Ascending aorta (tissue), 2 donors: Measurements from ENCODE around the gene SH2D4B. TPM values are rescaled to one million over a fixed set of nuclear protein-coding genes. Genes with fewer than 3 reads are reported as not detected.

Experiments used
- DNase-seq, 2 donors: peaks; one replicate each; pipeline ENCODE4 v3.0.0-alpha.2; 2019; ENCODE audit warnings: low spot score in 2 of 2
- H3K27ac ChIP-seq, 2 donors: fragments of 200-600 bp; sonication (generic); one replicate each; pipeline ENCODE4 v1.5.1; 2016 to 2017; ENCODE audit warnings: mild to moderate bottlenecking in 1 of 2
- H3K27me3 ChIP-seq: fragments of 200-600 bp; sonication (generic); one replicate; pipeline ENCODE4 v1.5.1; 2017
- H3K36me3 ChIP-seq, 2 donors: fragments of 200-600 bp; sonication (generic); one replicate each; pipeline ENCODE4 v1.5.1; 2016
- H3K4me1 ChIP-seq, 2 donors: fragments of 200-600 bp; sonication (generic); one replicate each; pipeline ENCODE4 v1.5.1; 2016 to 2017; ENCODE audit warnings: mild to moderate bottlenecking in 1 of 2
- H3K4me3 ChIP-seq, 2 donors: fragments of 200-600 bp; sonication (generic); one replicate each; pipeline ENCODE4 v1.5.1; 2016 to 2017; ENCODE audit warnings: mild to moderate bottlenecking in 1 of 2
- H3K9me3 ChIP-seq, 2 donors: fragments of 200-600 bp; sonication (generic); one replicate each; pipeline ENCODE4 v1.5.1; 2016
- intact Hi-C: fragments of 100-400 bp; cut with DNase I; formaldehyde crosslinking; loops from one replicate; pipeline ENCODE4 v1.15.1; 2023
- total RNA-seq: library from RNA; depleted of rRNA; stranded (reverse); fragments of >200 nt; gene quantifications from one replicate; pipeline ENCODE4 v1.1.0, GENCODE V29; 2016
- TF ChIP-seq, protein P1 (sequence below), 3 experiments: fragments of 200-600 bp in 2 of 3; fragments of 450-650 bp in 1 of 3; sonication (generic) in 2 of 3; IDR thresholded peaks; one replicate each; pipeline ENCODE4 v1.5.1; 2016 to 2019; ENCODE audit warnings: antibody characterized with exemption in 3 of 3, mild to moderate bottlenecking in 1 of 3, moderate library complexity in 1 of 3

SH2D4B gene
- total RNA-seq, 1 donor from 2014 or later = not detected

DNA sequence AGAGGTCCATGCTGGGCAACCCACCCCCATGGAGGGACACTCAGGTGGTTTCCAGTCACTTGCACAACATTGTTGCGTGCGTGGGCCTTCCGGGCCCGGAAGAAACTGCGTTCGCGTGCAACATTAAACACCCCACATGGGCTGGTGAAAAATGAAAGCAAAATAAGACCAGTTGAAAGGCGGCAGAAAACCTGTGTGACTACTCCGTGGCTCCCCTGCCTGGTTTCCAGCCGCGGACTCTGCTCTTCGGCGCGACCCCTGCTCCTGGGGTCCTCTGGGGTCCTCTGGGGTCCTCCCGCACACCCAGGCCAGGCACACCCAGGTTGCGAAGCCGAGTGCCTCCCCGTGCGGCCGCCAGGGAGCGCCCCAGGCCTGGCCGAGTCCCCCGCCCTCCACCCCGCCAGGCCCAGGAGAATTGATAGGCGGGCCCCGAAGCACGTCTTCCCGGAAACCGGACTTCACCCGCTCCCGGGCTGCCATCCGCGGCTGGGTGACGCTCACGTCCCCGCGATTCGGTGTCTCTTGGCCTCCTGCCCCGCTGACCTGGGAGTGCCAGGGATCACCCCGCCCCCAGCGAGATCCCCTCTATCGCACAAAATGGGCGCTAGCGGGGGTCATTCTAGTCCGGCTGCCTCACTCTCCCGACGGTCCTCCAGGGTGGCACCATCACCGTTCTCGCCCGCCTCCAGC is 1.9 kb upstream of the SH2D4B start:
- H3K36me3 ChIP-seq = no peaks in the 10 kb centered on the region
- no peaks in the 10 kb centered on the region for H3K4me1 ChIP-seq
- intact Hi-C loops = no loop called here
- H3K9me3 ChIP-seq = no peaks in the 10 kb centered on the region
- no peaks in the 10 kb centered on the region for H3K27me3 ChIP-seq
- TF ChIP-seq, protein P1, sequence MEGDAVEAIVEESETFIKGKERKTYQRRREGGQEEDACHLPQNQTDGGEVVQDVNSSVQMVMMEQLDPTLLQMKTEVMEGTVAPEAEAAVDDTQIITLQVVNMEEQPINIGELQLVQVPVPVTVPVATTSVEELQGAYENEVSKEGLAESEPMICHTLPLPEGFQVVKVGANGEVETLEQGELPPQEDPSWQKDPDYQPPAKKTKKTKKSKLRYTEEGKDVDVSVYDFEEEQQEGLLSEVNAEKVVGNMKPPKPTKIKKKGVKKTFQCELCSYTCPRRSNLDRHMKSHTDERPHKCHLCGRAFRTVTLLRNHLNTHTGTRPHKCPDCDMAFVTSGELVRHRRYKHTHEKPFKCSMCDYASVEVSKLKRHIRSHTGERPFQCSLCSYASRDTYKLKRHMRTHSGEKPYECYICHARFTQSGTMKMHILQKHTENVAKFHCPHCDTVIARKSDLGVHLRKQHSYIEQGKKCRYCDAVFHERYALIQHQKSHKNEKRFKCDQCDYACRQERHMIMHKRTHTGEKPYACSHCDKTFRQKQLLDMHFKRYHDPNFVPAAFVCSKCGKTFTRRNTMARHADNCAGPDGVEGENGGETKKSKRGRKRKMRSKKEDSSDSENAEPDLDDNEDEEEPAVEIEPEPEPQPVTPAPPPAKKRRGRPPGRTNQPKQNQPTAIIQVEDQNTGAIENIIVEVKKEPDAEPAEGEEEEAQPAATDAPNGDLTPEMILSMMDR (IDR thresholded peaks at IDR 0.05) = peak; percentile 46 to 59 (median 50)
- H3K27ac ChIP-seq = peak overlapping the region; percentile 30 to 44
- DNase-seq = peak in 1 of 2 donors; percentile 70
- H3K4me3 ChIP-seq = peak overlapping the region; percentile 46 to 67

DNA sequence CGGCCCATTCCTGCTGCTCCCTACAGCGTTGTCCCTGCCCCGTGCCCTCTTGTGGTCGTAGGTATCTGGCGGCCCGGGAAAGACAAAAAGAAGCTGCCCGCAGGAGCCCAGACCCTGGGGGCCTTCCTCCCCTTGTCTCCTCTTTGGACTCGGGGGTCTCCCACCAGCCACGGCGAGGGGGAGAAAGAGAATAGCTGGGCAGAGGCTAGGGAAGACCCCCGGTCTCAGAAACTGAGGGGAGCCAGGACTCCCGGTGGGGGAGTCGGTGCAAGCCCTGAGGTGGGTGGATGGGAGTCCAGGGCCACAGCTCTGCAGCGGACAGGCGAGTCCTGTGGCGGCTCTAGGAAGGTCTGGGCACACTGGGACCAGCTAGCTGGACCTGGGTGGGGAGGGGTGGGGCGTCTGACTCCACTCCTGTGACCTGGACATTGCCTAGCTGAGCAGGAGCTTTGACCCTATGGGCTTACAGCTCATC is 1.3 kb upstream of the SH2D4B start:
- Histone ChIP-seq H3K27ac (peak overlapping the region; percentile 30 to 44), H3K27me3 (no peaks in the 10 kb centered on the region), H3K4me3 (peak overlapping the region; percentile 46 to 67), H3K4me1 (no peaks in the 10 kb centered on the region), H3K9me3 (no peaks in the 10 kb centered on the region), H3K36me3 (no peaks in the 10 kb centered on the region)
- TF ChIP-seq, protein P1 (IDR thresholded peaks at IDR 0.05) = no peak
- intact Hi-C loops = no loop called here
- no peak for DNase-seq

DNA sequence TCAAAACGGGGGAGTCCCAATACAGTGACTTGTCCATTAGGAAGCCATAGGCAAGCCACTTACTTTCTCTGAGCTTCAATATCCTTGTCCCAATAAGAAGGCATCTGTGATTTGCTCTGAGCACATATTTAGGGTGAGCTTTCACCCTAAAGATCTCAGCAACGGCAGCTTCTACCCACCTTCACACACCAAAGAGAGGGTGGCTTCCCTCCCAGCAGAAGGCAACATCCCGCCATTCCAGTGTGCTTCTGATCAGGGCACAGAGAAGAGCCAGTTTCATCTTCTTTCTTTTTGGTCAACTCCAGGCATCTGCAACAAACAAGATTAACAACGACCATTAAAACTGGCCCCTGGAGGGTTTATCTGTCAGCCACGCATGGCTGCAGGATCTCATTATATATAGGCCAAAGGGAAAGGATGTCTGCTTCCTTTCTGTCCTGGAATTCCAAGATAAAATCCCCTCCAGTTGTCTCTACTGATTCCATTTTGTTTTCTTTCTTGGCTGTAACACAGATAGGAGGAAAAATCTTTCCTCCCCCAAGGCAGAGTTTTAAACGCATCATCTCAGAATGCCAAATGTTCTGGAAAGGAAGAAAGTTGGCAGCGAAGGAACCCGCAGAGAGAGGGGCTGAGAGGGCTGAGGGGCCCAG is 491 bp upstream of the SH2D4B start:
- Histone ChIP-seq H3K27ac (no peak overlapping the region), H3K27me3 (no peaks in the 10 kb centered on the region), H3K4me1 (no peaks in the 10 kb centered on the region), H3K36me3 (no peaks in the 10 kb centered on the region), H3K9me3 (no peaks in the 10 kb centered on the region), H3K4me3 (no peak overlapping the region)
- DNase-seq = no peak
- intact Hi-C loops = no loop called here
- TF ChIP-seq, protein P1 (IDR thresholded peaks at IDR 0.05) = no peak

DNA sequence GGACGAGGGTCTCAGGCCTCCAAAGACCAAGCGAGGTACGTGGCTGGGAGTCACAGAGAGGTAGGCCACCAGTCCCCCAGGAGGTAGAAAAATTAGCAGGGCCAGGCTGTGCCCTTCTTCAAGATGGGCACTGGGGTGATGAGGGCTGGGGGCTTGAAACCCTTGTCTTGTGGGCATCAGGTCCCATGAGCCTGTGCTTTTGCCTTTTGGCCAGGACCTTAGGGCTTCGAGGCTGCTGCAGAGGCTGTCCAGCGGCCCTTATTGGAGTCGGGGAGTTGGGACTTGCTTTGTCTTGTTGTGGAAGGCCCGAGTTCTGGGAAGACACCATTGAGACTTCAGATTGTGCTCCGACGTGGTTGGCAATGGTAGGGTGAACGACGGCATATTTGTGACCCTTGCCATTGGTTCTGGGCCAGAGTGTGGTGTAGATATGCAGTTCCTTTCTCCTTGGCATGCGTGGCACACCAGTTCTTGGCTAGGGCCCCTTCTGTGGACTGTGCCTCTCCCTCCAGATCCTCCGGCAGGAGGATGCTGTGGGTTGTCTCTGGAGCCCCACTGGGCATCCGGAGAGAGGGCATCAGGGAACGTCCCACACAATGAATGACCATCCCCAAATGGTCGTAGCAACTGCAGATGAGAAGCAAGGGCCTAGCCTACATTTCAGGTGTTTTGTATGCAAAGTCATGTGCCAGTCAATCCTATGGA is 931 bp downstream of the SH2D4B start:
- intact Hi-C loops = no loop called here
- no peak overlapping the region for H3K27ac ChIP-seq
- no peak for DNase-seq
- no peaks in the 10 kb centered on the region for H3K9me3 ChIP-seq
- H3K4me3 ChIP-seq = no peak overlapping the region
- H3K27me3 ChIP-seq = no peaks in the 10 kb centered on the region
- H3K36me3 ChIP-seq = no peaks in the 10 kb centered on the region
- no peaks in the 10 kb centered on the region for H3K4me1 ChIP-seq
- TF ChIP-seq, protein P1 (IDR thresholded peaks at IDR 0.05) = no peak

DNA sequence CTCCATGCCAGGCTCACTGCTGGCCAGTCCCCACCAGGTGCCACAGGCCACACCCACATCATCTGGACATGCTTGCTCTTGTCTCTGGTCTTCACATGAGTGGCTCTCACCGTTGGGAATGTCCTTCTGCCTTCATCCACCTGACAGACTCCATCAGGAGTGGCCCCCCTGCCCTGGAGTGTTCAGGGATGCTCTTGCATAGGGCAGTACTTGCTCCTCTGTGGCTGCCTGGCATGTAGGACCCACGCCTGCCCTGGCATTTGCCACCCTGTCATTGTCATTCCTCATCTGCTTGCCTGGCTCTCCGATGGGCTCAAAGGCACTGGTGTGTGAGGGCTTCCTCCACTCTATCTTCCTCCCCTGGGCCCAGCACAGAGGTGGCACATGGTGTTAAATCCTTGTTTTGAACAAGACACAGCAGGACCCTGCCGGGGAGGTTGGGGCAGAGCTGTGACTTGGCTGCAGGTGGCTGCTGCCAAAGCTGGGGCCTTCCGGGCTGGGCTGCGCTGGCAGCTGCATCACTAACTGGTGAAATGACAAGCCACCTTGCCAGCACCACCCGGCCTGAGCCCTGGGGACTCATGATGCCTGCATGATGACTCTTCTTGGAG is 1.8 kb downstream of the SH2D4B start:
- no peak overlapping the region for H3K27ac ChIP-seq
- no peaks in the 10 kb centered on the region for H3K9me3 ChIP-seq
- H3K4me1 ChIP-seq = no peaks in the 10 kb centered on the region
- no peak overlapping the region for H3K4me3 ChIP-seq
- intact Hi-C loops = no loop called here
- TF ChIP-seq, protein P1 (IDR thresholded peaks at IDR 0.05) = no peak
- H3K27me3 ChIP-seq = no peaks in the 10 kb centered on the region
- no peak for DNase-seq
- H3K36me3 ChIP-seq = no peaks in the 10 kb centered on the region
